HCT116 (cell line): ENCODE data around the gene NARS2. TPM values are rescaled to one million over a fixed set of nuclear protein-coding genes. Genes with fewer than 3 reads are reported as not detected.
"Not testable (repeated sequence)": the region's sequence is repeated elsewhere in the genome, so short reads cannot be mapped to it uniquely, and the experiment has no call there.

ENCODE experiments used
- ATAC-seq: fragments of 200-7000 bp; cut with Tn5 transposase; 2 replicates; pipeline ENCODE4 v1.9.1; 2020; ENCODE audit warnings: mild to moderate bottlenecking, moderate library complexity
- BruUV-seq: library from RNA; stranded (reverse); fragments of 400-500 nt; replicated peaks from 2 replicates; lab custom pipeline; 2021; lab: Mats Ljungman, UMichigan
- CTCF ChIA-PET: fragments of 300-600 bp; sonication (Branson Sonifier 250); formaldehyde crosslinking; loops from one replicate; lab custom pipeline; 2021; ENCODE audit warnings: antibody characterized with exemption; lab: Charles Lee
- POLR2A ChIA-PET: fragments of 300-600, 350-600 bp; sonication (Branson Sonifier 250); formaldehyde crosslinking; loops from one replicate; lab custom pipeline; 2021; ENCODE audit warnings: antibody characterized with exemption; lab: Charles Lee
- RAD21 ChIA-PET, 2 experiments: fragments of 300-600 bp; sonication (Branson Sonifier 250); formaldehyde crosslinking; loops; one replicate each; lab custom pipeline; 2023; ENCODE audit warnings: low total read pairs in 2 of 2; ENCODE audit not compliant: uncharacterized antibody in 2 of 2, unreplicated experiment in 2 of 2, low non-redundant PET in 1 of 2; lab: Charles Lee
- DNase-seq: peaks from one replicate; pipeline ENCODE4 v3.0.0-alpha.2; 2010; ENCODE audit warnings: low read depth, low spot score
- H2AFZ ChIP-seq: fragments of 200-600 bp; shearing (Covaris generic), sonication (generic); 2 replicates; pipeline ENCODE4 v1.6.1; 2017; ENCODE audit warnings: low read depth, mixed run types, mixed read lengths, antibody characterized with exemption, low read length; ENCODE audit not compliant: poor library complexity, severe bottlenecking
- H3K27ac ChIP-seq: 2 replicates; pipeline ENCODE4 v1.5.1; 2012; ENCODE audit warnings: low read depth, low read length
- H3K27me3 ChIP-seq: fragments of 200-600 bp; sonication (generic); 2 replicates; pipeline ENCODE4 v1.6.1; 2016; ENCODE audit warnings: mixed run types, low read length, mixed read lengths; ENCODE audit not compliant: insufficient read depth
- H3K36me3 ChIP-seq, 2 experiments: fragments of 200-500 bp in 1 of 2; fragments of 200-600 bp in 1 of 2; sonication (Bioruptor generic) in 1 of 2; sonication (generic) in 1 of 2; 2 replicates each; pipeline versions ENCODE4 v1.5.1 to v1.6.1; 2014 to 2016; ENCODE audit warnings: low read length in 2 of 2, inconsistent platforms in 1 of 2, mixed read lengths in 1 of 2, mixed run types in 1 of 2; ENCODE audit not compliant: insufficient read depth in 2 of 2, control insufficient read depth in 1 of 2
- H3K4me1 ChIP-seq, 2 experiments: fragments of 200-600 bp in 1 of 2; sonication (generic) in 1 of 2; 2 replicates each; pipeline versions ENCODE4 v1.5.1 to v1.6.1; 2012 to 2017; ENCODE audit warnings: low read length in 2 of 2, inconsistent platforms in 1 of 2, mild to moderate bottlenecking in 1 of 2, mixed read lengths in 1 of 2, mixed run types in 1 of 2, moderate library complexity in 1 of 2; ENCODE audit not compliant: insufficient read depth in 2 of 2, control insufficient read depth in 1 of 2
- H3K4me2 ChIP-seq: fragments of 200-600 bp; sonication (generic); 2 replicates; pipeline ENCODE4 v1.6.1; 2017; ENCODE audit warnings: mixed run types, low read length, mixed read lengths
- H3K4me3 ChIP-seq, 2 experiments: fragments of 200-600 bp in 1 of 2; sonication (generic) in 1 of 2; replicated peaks in 1 of 2; 2 replicates each; pipeline ENCODE4 v1.5.1; 2011 to 2016; ENCODE audit warnings: low read length in 2 of 2, control low read depth in 1 of 2, low read depth in 1 of 2, mild to moderate bottlenecking in 1 of 2, mixed read lengths in 1 of 2, mixed run types in 1 of 2
- H3K79me2 ChIP-seq: fragments of 200-600 bp; sonication (generic); 2 replicates; pipeline ENCODE4 v1.6.1; 2017; ENCODE audit warnings: mild to moderate bottlenecking, mixed run types, low read length, moderate library complexity, mixed read lengths; ENCODE audit not compliant: insufficient read depth
- H3K9ac ChIP-seq: fragments of 200-600 bp; sonication (generic); 2 replicates; pipeline ENCODE4 v1.6.1; 2016; ENCODE audit warnings: low read length, mixed read lengths
- H3K9me2 ChIP-seq: fragments of 200-600 bp; sonication (generic), shearing (Covaris generic); 2 replicates; pipeline ENCODE4 v1.6.1; 2017; ENCODE audit warnings: mixed run types, mild to moderate bottlenecking, moderate library complexity; ENCODE audit not compliant: insufficient read depth
- H3K9me3 ChIP-seq, 2 experiments: fragments of 200-500 bp in 1 of 2; fragments of 200-600 bp in 1 of 2; sonication (Bioruptor generic) in 1 of 2; sonication (generic) in 1 of 2; 2 replicates each; pipeline ENCODE4 v1.6.1; 2014 to 2017; ENCODE audit warnings: low read length in 2 of 2, mixed read lengths in 2 of 2, inconsistent platforms in 1 of 2, low read depth in 1 of 2, mild to moderate bottlenecking in 1 of 2, mixed run types in 1 of 2, moderate library complexity in 1 of 2; ENCODE audit not compliant: control insufficient read depth in 1 of 2, insufficient read depth in 1 of 2
- H4K20me1 ChIP-seq: fragments of 200-600 bp; sonication (generic), shearing (Covaris generic); 2 replicates; pipeline ENCODE4 v1.6.1; 2017; ENCODE audit warnings: mixed run types, mild to moderate bottlenecking, moderate library complexity; ENCODE audit not compliant: insufficient read depth
- FOSL1 ChIP-seq: IDR thresholded peaks from 2 replicates; pipeline ENCODE4 v1.6.1; 2012; ENCODE audit warnings: low read depth
- POLR2AphosphoS5 ChIP-seq: IDR thresholded peaks from 2 replicates; pipeline ENCODE4 v1.6.1; 2011; ENCODE audit warnings: mild to moderate bottlenecking, low read depth, low read length, moderate library complexity
- RAD21 ChIP-seq: IDR thresholded peaks from 2 replicates; pipeline ENCODE4 v1.6.1; 2012; ENCODE audit warnings: low read depth, mild to moderate bottlenecking
- SIN3A ChIP-seq: IDR thresholded peaks from 2 replicates; pipeline ENCODE4 v1.6.1; 2012; ENCODE audit warnings: low read depth
- SP1 ChIP-seq: IDR thresholded peaks from 2 replicates; pipeline ENCODE4 v1.6.1; 2012; ENCODE audit warnings: low read depth
- intact Hi-C: fragments of 100-400 bp; cut with micrococcal nuclease; formaldehyde crosslinking; loops from 2 replicates; pipeline ENCODE4 v1.10.0; 2022
- total RNA-seq: library from RNA; stranded (reverse); gene quantifications from one replicate; pipeline ENCODE4 v1.2.1, GENCODE V29; 2021; ENCODE audit not compliant: unreplicated experiment

NARS2 gene
- total RNA-seq, 1 experiment from 2014 or later = 26.0 TPM

- RAD21 ChIA-PET = no interaction called here
- Histone ChIP-seq H3K9ac (no peak overlapping the region), H3K4me3 (no peak overlapping the region), H3K27ac (no peak overlapping the region), H3K9me2 (no peaks in the 10 kb centered on the region), H3K79me2 (peaks cover 24% of the 10 kb centered on the region), H4K20me1 (no peaks in the 10 kb centered on the region), H3K36me3 (peaks cover 8 to 28% of the 10 kb centered on the region in 2 experiments; a peak in 2 of 4 replicates), H3K27me3 (no peaks in the 10 kb centered on the region), H2AFZ (no peak overlapping the region), H3K9me3 (no peaks in the 10 kb centered on the region), H3K4me2 (no peak overlapping the region), H3K4me1 (no peaks in the 10 kb centered on the region)
- DNase-seq (no peak), ATAC-seq (no peak)
- CTCF ChIA-PET = interaction anchor here (3.4 kb wide), 1 partner anchor 9 kb away, joined by 11 read pairs; no protein-coding TSS in a partner anchor
- no peak for TF ChIP-seq SP1
- no peak for TF ChIP-seq SIN3A
- intact Hi-C loops = no loop called here
- BruUV-seq = no TSS peak
- POLR2A ChIA-PET = no interaction called here
Measured at GRCh38 chr11:78555592-78555991, 19.1 kb downstream of the NARS2 start.

GRCh38 chr11:78552881-78553280 lies 21.8 kb downstream of the NARS2 start:
- Histone ChIP-seq H3K9me2 (no peaks in the 10 kb centered on the region), H3K36me3 (peaks cover 1 to 19% of the 10 kb centered on the region in 2 experiments; a peak in 2 of 4 replicates), H3K79me2 (peaks cover 7% of the 10 kb centered on the region; the same call in 1 of the 2 replicates), H3K27me3 (no peaks in the 10 kb centered on the region), H3K4me3 (no peak overlapping the region), H3K4me1 (no peaks in the 10 kb centered on the region), H2AFZ (no peak overlapping the region), H3K9me3 (no peaks in the 10 kb centered on the region), H3K4me2 (no peak overlapping the region), H3K27ac (no peak overlapping the region), H3K9ac (no peak overlapping the region), H4K20me1 (no peaks in the 10 kb centered on the region)
- POLR2A ChIA-PET = no interaction called here
- TF ChIP-seq POLR2AphosphoS5 = no peak
- TF ChIP-seq RAD21 = no peak
- no peak for TF ChIP-seq FOSL1
- intact Hi-C loops = no loop called here
- BruUV-seq = no TSS peak
- ATAC-seq = no peak
- no peak for DNase-seq
- CTCF ChIA-PET = interaction anchor here (3.4 kb wide), 1 partner anchor 12 kb away, joined by 11 read pairs; no protein-coding TSS in a partner anchor
- RAD21 ChIA-PET = no interaction called here

DNA sequence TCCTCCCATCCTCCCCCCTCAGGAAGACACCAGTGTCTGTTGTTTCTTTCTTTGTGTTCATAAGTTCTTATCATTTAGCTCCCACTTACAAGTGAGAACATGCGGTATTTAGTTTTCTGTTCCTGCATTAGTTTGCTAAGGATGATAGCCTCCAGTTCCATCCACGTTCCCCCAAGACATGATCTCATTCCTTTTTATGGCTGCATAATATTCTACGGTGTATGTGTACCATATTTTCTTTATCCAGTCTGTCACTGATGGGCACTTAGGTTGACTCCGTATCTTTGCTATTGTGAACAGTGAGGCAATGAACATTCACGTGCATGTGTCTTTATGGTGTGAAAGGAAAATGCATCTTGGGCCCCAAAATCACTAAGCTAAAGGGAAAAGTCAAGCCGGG lies 22.5 kb downstream of the NARS2 start:
- H3K27me3 ChIP-seq, H3K9ac ChIP-seq, H3K9me3 ChIP-seq, H3K9me2 ChIP-seq, DNase-seq, BruUV-seq, H3K79me2 ChIP-seq, POLR2A ChIA-PET, ATAC-seq, H2AFZ ChIP-seq, H4K20me1 ChIP-seq, H3K4me3 ChIP-seq, H3K27ac ChIP-seq, intact Hi-C loops, H3K4me1 ChIP-seq, H3K4me2 ChIP-seq, RAD21 ChIA-PET: not testable (repeated sequence)
- CTCF ChIA-PET = interaction anchor here (1.0 kb wide), 1 partner anchor 12 kb away, joined by 3 read pairs; no protein-coding TSS in a partner anchor
- H3K36me3 ChIP-seq = peaks cover 0 to 18% of the 10 kb centered on the region in 2 experiments; a peak in 2 of 4 replicates
